Body of pancreas (tissue), 4 donors: ENCODE measurements around the gene NDUFC2. TPM values are rescaled to one million over a fixed set of nuclear protein-coding genes. Genes with fewer than 3 reads are reported as not detected.

Source experiments
- ATAC-seq: fragments of 150-250 bp; one replicate; pipeline ENCODE4 v1.9.1; 2016
- DNase-seq, 4 donors: peaks; one replicate each; pipeline ENCODE4 v3.0.0-alpha.2; 2019
- H3K27ac ChIP-seq, 4 donors: fragments of 200-600 bp; sonication (generic); 1 replicate in 3 of 4; 2 replicates in 1 of 4; pipeline versions ENCODE4 v1.5.1 to v1.6.1; 2016 to 2019; ENCODE audit warnings: mild to moderate bottlenecking in 1 of 4, mixed read lengths in 1 of 4, moderate library complexity in 1 of 4
- H3K27me3 ChIP-seq, 2 donors: fragments of 200-600 bp; sonication (generic); one replicate each; pipeline ENCODE4 v1.6.0; 2016; ENCODE audit warnings: mild to moderate bottlenecking in 1 of 2
- H3K36me3 ChIP-seq, 2 donors: fragments of 200-600 bp; sonication (generic); replicated peaks in 1 of 2; 2 replicates each; pipeline ENCODE4 v1.5.1; 2016; ENCODE audit warnings: low read depth in 2 of 2; ENCODE audit not compliant: insufficient read depth in 1 of 2
- H3K4me1 ChIP-seq: fragments of 200-600 bp; sonication (generic); one replicate; pipeline ENCODE4 v1.6.0; 2016
- H3K4me3 ChIP-seq, 2 donors: fragments of 200-600 bp; sonication (generic); 1 replicate in 1 of 2; 2 replicates in 1 of 2; pipeline ENCODE4 v1.5.1; 2016 to 2019
- H3K9me3 ChIP-seq, 3 donors: fragments of 200-600 bp; sonication (generic); 1 replicate in 2 of 3; 2 replicates in 1 of 3; pipeline ENCODE4 v1.5.1; 2016
- CTCF ChIP-seq, 7 experiments: fragments of 450-650 bp in 4 of 7; fragments of 200-600 bp in 3 of 7; sonication (generic) in 3 of 7; IDR thresholded peaks; one replicate each; pipeline ENCODE4 v1.5.1; 2016 to 2019; ENCODE audit warnings: antibody characterized with exemption in 7 of 7
- POLR2A ChIP-seq, 3 donors: fragments of 450-650 bp; IDR thresholded peaks; one replicate each; pipeline ENCODE4 v1.6.1; 2016; ENCODE audit warnings: antibody characterized with exemption in 3 of 3, mild to moderate bottlenecking in 2 of 3
- WGBS, 2 donors: methylation state at CpG; one replicate each; pipeline ENCODE4 v1.1.5; 2017; 5-methylcytosine and 5-hydroxymethylcytosine counted together
- intact Hi-C: fragments of 100-400 bp; cut with DNase I; formaldehyde crosslinking; loops from one replicate; pipeline ENCODE4 v1.15.1; 2023
- total RNA-seq, 2 donors: library from RNA; depleted of rRNA; stranded (reverse); fragments of >200 nt; gene quantifications; one replicate each; pipeline ENCODE4 v1.1.0, GENCODE V29; 2016

The NDUFC2 gene
- total RNA-seq, 2 donors from 2014 or later = 53.7 to 62.0 TPM

- 4 to 11% methylated on average over 31 to 37 of the region's 37 CpGs for WGBS, 2 donors
- ATAC-seq = peak; percentile 88
- H3K27me3 ChIP-seq = no peaks in the 10 kb centered on the region
- H3K36me3 ChIP-seq = no peaks in the 10 kb centered on the region
- intact Hi-C loops = no loop called here
- peaks cover 27% of the 10 kb centered on the region for H3K4me1 ChIP-seq
- no peaks in the 10 kb centered on the region for H3K9me3 ChIP-seq
- TF ChIP-seq POLR2A (IDR thresholded peaks at IDR 0.05) (peak; percentile 71 to 89 (median 84)), CTCF (IDR thresholded peaks at IDR 0.05) (peak in 3 of 7 experiments; percentile 17 to 26 (median 20))
- peak within 1 kb of the TSS; percentile 58 to 76 for H3K4me3 ChIP-seq
- peak; percentile 79 to 87 (median 84) for DNase-seq
- peak within 1 kb of the TSS; percentile 86 to 93 (median 89) for H3K27ac ChIP-seq
These were observed 57.0 kb downstream of the NDUFC2 start, which contains the start of gene KCTD14 for GRCh38 chr11:78022397-78023396. KCTD14 (minus strand) TSS chr11:78023276; CDS start chr11:78023249, 27 bp downstream.

GRCh38 chr11:78021611-78022010 lies 58.1 kb downstream of the NDUFC2 start:
- H3K27me3 ChIP-seq = no peaks in the 10 kb centered on the region
- no peak for ATAC-seq
- 33 to 57% methylated on average over 6 of the region's 6 CpGs for WGBS, 2 donors
- H3K4me1 ChIP-seq = peaks cover 27% of the 10 kb centered on the region
- H3K27ac ChIP-seq = peak overlapping the region; percentile 86 to 93 (median 89)
- DNase-seq = no peak
- H3K36me3 ChIP-seq = peaks cover 0 to 3% of the 10 kb centered on the region in 2 donors
- intact Hi-C loops = no loop called here
- no peak overlapping the region for H3K4me3 ChIP-seq
- TF ChIP-seq POLR2A (IDR thresholded peaks at IDR 0.05) (no peak), CTCF (IDR thresholded peaks at IDR 0.05) (no peak)
- H3K9me3 ChIP-seq = no peaks in the 10 kb centered on the region

DNA sequence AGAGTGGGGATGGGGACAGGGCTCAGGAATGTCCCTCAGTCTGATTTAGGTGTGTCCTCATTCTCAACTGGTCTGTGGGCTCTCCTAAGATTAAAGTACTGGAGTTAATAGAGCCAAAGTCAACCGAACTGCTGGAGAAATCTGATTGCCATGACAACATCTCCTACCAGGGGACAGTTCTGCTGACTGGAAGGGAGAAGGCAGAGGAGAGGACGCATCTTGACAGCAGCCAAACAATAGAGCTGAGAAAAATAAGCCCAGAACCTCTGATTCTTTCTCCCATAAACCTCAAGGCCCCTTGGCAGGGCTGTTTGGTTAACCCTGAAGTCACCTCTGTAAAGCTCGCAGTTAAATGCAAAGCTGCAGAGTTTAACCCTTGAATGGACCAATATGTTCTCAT lies 59.4 kb downstream of the NDUFC2 start:
- ATAC-seq (no peak), DNase-seq (no peak)
- intact Hi-C loops = no loop called here
- Histone ChIP-seq H3K27ac (peak overlapping the region in 1 of 4 donors; percentile 9), H3K4me1 (peaks cover 27% of the 10 kb centered on the region), H3K27me3 (no peaks in the 10 kb centered on the region), H3K36me3 (peaks cover 0 to 8% of the 10 kb centered on the region in 2 donors), H3K4me3 (no peak overlapping the region), H3K9me3 (no peaks in the 10 kb centered on the region)
- TF ChIP-seq POLR2A (IDR thresholded peaks at IDR 0.05) = no peak
- TF ChIP-seq CTCF (IDR thresholded peaks at IDR 0.05) = no peak
- 8% methylated on average over 3 of the region's 3 CpGs for WGBS, 2 donors

- H3K9me3 ChIP-seq = no peaks in the 10 kb centered on the region
- H3K4me1 ChIP-seq = peaks cover 27% of the 10 kb centered on the region
- 31 to 40% methylated on average over 4 of the region's 4 CpGs for WGBS, 2 donors
- no peak for TF ChIP-seq POLR2A (IDR thresholded peaks at IDR 0.05)
- TF ChIP-seq CTCF (IDR thresholded peaks at IDR 0.05) = no peak
- H3K4me3 ChIP-seq = no peak overlapping the region
- intact Hi-C loops = no loop called here
- no peaks in the 10 kb centered on the region for H3K27me3 ChIP-seq
- no peak for DNase-seq
- peaks cover 0 to 8% of the 10 kb centered on the region in 2 donors for H3K36me3 ChIP-seq
- ATAC-seq = no peak
- peak overlapping the region in 1 of 4 donors; percentile 9 for H3K27ac ChIP-seq
These were observed 59.9 kb downstream of the NDUFC2 start for GRCh38 chr11:78019808-78020207.

Other genes with a start within 250 kb of the NDUFC2 start
- gene INTS4, start 85.2 kb downstream of the NDUFC2 start, total RNA-seq = 10 to 100 TPM; 22.7 to 30.9 TPM
- 10 to 100 TPM in 1 of 2 donors, 1 to 10 TPM in 1; 7.6 to 12.2 TPM for gene KCTD14, start 56.6 kb downstream of the NDUFC2 start, total RNA-seq
- gene THRSP, start 16.0 kb downstream of the NDUFC2 start, total RNA-seq = 1 to 10 TPM in 1 of 2 donors, not detected in 1; 6.6 TPM
- gene ALG8, start 59.8 kb upstream of the NDUFC2 start, total RNA-seq = 10 to 100 TPM; 25.4 to 30.3 TPM
- 1 to 10 TPM; 4.6 to 5.4 TPM for gene KCTD21, start 108.8 kb upstream of the NDUFC2 start, total RNA-seq
- gene USP35, start 109.1 kb upstream of the NDUFC2 start, total RNA-seq = 10 to 100 TPM in 1 of 2 donors, 1 to 10 TPM in 1; 8.6 to 11.2 TPM